ENCODE measurements around the gene EVI2A.

- TF ChIP-seq EZH2 (IDR thresholded peaks at IDR 0.05; ENCODE audit: low read depth, unreplicated experiment), result no peak
- no peak for TF ChIP-seq CTCF (conservative IDR thresholded peaks at IDR 0.05; ENCODE audit: low read depth in 2 of 2)
- no peak for TF ChIP-seq STAT1 (IDR thresholded peaks at IDR 0.05; ENCODE audit: unreplicated experiment)
- TF ChIP-seq REST (IDR thresholded peaks at IDR 0.05; ENCODE audit: unreplicated experiment), result no peak
- TF ChIP-seq CREB1 (CRISPR knock-in tag; IDR thresholded peaks at IDR 0.05; ENCODE audit: low read depth), result no peak
- TF ChIP-seq EZH2phosphoT487 (IDR thresholded peaks at IDR 0.05; ENCODE audit: unreplicated experiment), result no peak
- TF ChIP-seq POLR2AphosphoS5 (IDR thresholded peaks at IDR 0.05; ENCODE audit: low read depth), result no peak
- TF ChIP-seq ETS1 (IDR thresholded peaks at IDR 0.05), result no peak
Observed at GRCh38 chr17:31296142-31296541, 25.3 kb downstream of the EVI2A start.

Data from GM23338 (cell line).